ENCODE data around the gene SELENOT. TPM values are rescaled to one million over a fixed set of nuclear protein-coding genes. Genes with fewer than 3 reads are reported as not detected.

Gene SELENOT
- total RNA-seq, 1 donor = 87.9 TPM

GRCh38 chr3:150640256-150640655 lies 37.1 kb downstream of the SELENOT start:
- no peak overlapping the region for H2AFZ ChIP-seq (ENCODE audit: low read length)
- no peak for DNase-seq (ENCODE audit: insufficient read length, low spot score, missing footprints)
- no peak overlapping the region for H3K4me3 ChIP-seq (ENCODE audit: insufficient read depth, low read length)
- H4K20me1 ChIP-seq (ENCODE audit: insufficient read depth, low read length) = no peaks in the 10 kb centered on the region
- H3K27me3 ChIP-seq (ENCODE audit: insufficient read depth, low read length) = no peaks in the 10 kb centered on the region
- H3K4me2 ChIP-seq (ENCODE audit: insufficient read depth, low read length) = no peak overlapping the region
- no peaks in the 10 kb centered on the region for H3K4me1 ChIP-seq (ENCODE audit: insufficient read depth, low read length)
- H3K36me3 ChIP-seq (ENCODE audit: insufficient read depth, low read length) = no peaks in the 10 kb centered on the region
- H3K27ac ChIP-seq (ENCODE audit: low read depth, low read length) = no peak overlapping the region
- TF ChIP-seq, protein P1, sequence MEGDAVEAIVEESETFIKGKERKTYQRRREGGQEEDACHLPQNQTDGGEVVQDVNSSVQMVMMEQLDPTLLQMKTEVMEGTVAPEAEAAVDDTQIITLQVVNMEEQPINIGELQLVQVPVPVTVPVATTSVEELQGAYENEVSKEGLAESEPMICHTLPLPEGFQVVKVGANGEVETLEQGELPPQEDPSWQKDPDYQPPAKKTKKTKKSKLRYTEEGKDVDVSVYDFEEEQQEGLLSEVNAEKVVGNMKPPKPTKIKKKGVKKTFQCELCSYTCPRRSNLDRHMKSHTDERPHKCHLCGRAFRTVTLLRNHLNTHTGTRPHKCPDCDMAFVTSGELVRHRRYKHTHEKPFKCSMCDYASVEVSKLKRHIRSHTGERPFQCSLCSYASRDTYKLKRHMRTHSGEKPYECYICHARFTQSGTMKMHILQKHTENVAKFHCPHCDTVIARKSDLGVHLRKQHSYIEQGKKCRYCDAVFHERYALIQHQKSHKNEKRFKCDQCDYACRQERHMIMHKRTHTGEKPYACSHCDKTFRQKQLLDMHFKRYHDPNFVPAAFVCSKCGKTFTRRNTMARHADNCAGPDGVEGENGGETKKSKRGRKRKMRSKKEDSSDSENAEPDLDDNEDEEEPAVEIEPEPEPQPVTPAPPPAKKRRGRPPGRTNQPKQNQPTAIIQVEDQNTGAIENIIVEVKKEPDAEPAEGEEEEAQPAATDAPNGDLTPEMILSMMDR (IDR thresholded peaks at IDR 0.05; ENCODE audit: extremely low read depth, low read depth, low read length) = no peak
- H3K79me2 ChIP-seq (ENCODE audit: insufficient read depth, low read length) = no peaks in the 10 kb centered on the region
- no peaks in the 10 kb centered on the region for H3K9me3 ChIP-seq (ENCODE audit: low read depth, low read length)

DNA sequence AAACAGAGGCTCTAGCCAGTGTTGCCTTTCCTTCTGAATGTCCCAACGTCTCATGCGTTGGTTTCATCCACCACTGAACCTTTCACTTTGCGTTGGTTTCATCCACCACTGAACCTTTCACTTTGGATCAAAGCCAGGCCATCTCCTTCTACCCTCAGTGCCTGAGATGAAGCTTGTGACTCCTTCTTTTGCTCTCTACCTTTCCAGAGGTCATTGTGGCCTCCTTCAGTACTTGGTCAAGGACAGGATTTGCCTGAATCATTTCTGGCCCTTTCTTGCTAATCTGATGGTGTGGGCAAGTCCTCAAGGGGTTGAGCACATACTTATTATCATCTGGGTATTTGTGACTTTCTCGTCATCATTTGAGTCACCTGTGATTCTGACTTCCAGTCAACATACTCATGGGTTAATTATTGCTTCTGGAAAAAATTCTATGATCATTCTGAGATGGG lies 50.0 kb downstream of the SELENOT start:
- DNase-seq (ENCODE audit: insufficient read length, low spot score, missing footprints) = no peak
- H3K36me3 ChIP-seq (ENCODE audit: insufficient read depth, low read length) = no peaks in the 10 kb centered on the region
- H3K4me1 ChIP-seq (ENCODE audit: insufficient read depth, low read length) = no peaks in the 10 kb centered on the region
- H3K27me3 ChIP-seq (ENCODE audit: insufficient read depth, low read length) = no peaks in the 10 kb centered on the region
- TF ChIP-seq, protein P1 (IDR thresholded peaks at IDR 0.05; ENCODE audit: extremely low read depth, low read depth, low read length) = no peak
- H3K27ac ChIP-seq (ENCODE audit: low read depth, low read length) = no peak overlapping the region
- H3K79me2 ChIP-seq (ENCODE audit: insufficient read depth, low read length) = no peaks in the 10 kb centered on the region
- H3K4me3 ChIP-seq (ENCODE audit: insufficient read depth, low read length) = no peak overlapping the region
- no peaks in the 10 kb centered on the region for H3K9me3 ChIP-seq (ENCODE audit: low read depth, low read length)
- no peak overlapping the region for H2AFZ ChIP-seq (ENCODE audit: low read length)
- H3K4me2 ChIP-seq (ENCODE audit: insufficient read depth, low read length) = no peak overlapping the region
- H4K20me1 ChIP-seq (ENCODE audit: insufficient read depth, low read length) = no peaks in the 10 kb centered on the region

DNA sequence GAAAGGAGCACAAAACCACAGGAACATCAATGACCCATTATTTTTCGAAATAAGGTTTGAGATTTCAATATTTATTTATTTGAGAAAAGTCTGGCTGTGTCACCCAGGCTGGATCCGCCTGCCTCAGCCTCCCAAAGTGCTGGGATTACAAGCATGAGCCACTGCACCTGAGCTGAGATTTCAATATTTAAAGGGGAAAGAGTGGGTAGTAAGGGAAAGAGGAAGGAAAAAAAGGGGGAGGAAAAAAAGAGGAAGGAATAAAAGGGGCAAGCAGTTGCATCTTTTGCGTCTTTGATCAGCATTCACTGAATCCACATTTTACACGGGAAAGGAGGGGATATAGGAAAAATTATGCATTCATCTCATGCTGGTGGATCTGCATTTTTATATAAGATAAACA lies 53.2 kb downstream of the SELENOT start:
- no peaks in the 10 kb centered on the region for H3K4me1 ChIP-seq (ENCODE audit: insufficient read depth, low read length)
- no peaks in the 10 kb centered on the region for H4K20me1 ChIP-seq (ENCODE audit: insufficient read depth, low read length)
- H3K4me2 ChIP-seq (ENCODE audit: insufficient read depth, low read length) = no peak overlapping the region
- no peak for DNase-seq (ENCODE audit: insufficient read length, low spot score, missing footprints)
- no peak overlapping the region for H3K4me3 ChIP-seq (ENCODE audit: insufficient read depth, low read length)
- H3K36me3 ChIP-seq (ENCODE audit: insufficient read depth, low read length) = no peaks in the 10 kb centered on the region
- no peaks in the 10 kb centered on the region for H3K79me2 ChIP-seq (ENCODE audit: insufficient read depth, low read length)
- TF ChIP-seq, protein P1 (IDR thresholded peaks at IDR 0.05; ENCODE audit: extremely low read depth, low read depth, low read length) = no peak
- peaks cover 2% of the 10 kb centered on the region for H3K27me3 ChIP-seq (ENCODE audit: insufficient read depth, low read length)
- no peaks in the 10 kb centered on the region for H3K9me3 ChIP-seq (ENCODE audit: low read depth, low read length)
- H2AFZ ChIP-seq (ENCODE audit: low read length) = no peak overlapping the region
- H3K27ac ChIP-seq (ENCODE audit: low read depth, low read length) = no peak overlapping the region

GRCh38 chr3:150662410-150663200 lies 59.5 kb downstream of the SELENOT start:
- Histone ChIP-seq H3K36me3 (ENCODE audit: insufficient read depth, low read length) (no peaks in the 10 kb centered on the region), H4K20me1 (ENCODE audit: insufficient read depth, low read length) (no peaks in the 10 kb centered on the region), H3K27me3 (ENCODE audit: insufficient read depth, low read length) (peaks cover 11% of the 10 kb centered on the region), H2AFZ (ENCODE audit: low read length) (no peak overlapping the region), H3K27ac (ENCODE audit: low read depth, low read length) (no peak overlapping the region), H3K9me3 (ENCODE audit: low read depth, low read length) (no peaks in the 10 kb centered on the region), H3K4me2 (ENCODE audit: insufficient read depth, low read length) (no peak overlapping the region), H3K4me3 (ENCODE audit: insufficient read depth, low read length) (no peak overlapping the region), H3K79me2 (ENCODE audit: insufficient read depth, low read length) (no peaks in the 10 kb centered on the region), H3K4me1 (ENCODE audit: insufficient read depth, low read length) (no peaks in the 10 kb centered on the region)
- peak; percentile 66 for DNase-seq (ENCODE audit: insufficient read length, low spot score, missing footprints)
- TF ChIP-seq, protein P1 (IDR thresholded peaks at IDR 0.05; ENCODE audit: extremely low read depth, low read depth, low read length) = no peak
